Measurements from ENCODE around the gene ALG13. TPM values are rescaled to one million over a fixed set of nuclear protein-coding genes. Genes with fewer than 3 reads are reported as not detected.
A peak's percentile ranks its signal among the peaks of the same experiment; 100 is the strongest.

ALG13 gene
- total RNA-seq, 1 donor from 2014 or later = 31.0 TPM

DNA sequence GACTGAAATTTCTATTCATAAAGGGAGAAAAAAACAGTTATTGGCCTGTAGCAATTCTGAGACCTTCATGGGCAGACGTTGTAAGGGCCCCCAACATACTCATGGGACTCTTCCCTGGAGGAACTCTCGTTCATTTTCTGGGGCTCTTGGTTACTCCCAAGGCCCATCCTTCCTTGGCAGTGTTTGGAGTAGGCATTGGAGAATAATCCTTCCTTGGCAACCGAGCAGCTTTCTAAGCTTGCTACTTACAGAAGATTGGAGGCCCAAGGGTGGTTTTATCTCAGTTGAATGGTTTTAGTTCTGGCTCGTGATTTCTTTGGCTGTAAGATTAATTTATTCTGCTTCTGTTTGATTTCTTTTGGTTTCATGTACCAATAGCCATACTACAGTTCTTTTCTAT, 50.4 kb downstream of the ALG13 start:
- Mint-ChIP-seq H3K9me3 (ENCODE audit: unreplicated experiment) (no peaks in the 10 kb centered on the region), H3K27me3 (ENCODE audit: low read depth, unreplicated experiment) (no peaks in the 10 kb centered on the region), H3K36me3 (ENCODE audit: low read depth, unreplicated experiment) (peaks cover 8% of the 10 kb centered on the region), H3K4me3 (ENCODE audit: unreplicated experiment) (no peak overlapping the region), H3K4me1 (ENCODE audit: low read depth, unreplicated experiment) (peaks cover 3% of the 10 kb centered on the region), H3K27ac (ENCODE audit: unreplicated experiment) (no peak overlapping the region)
- DNase-seq (ENCODE audit: low read depth) (no peak), FAIRE-seq (no peak)
- Histone ChIP-seq H4K20me1 (ENCODE audit: insufficient read depth, low read length) (no peaks in the 10 kb centered on the region), H2AFZ (ENCODE audit: low read depth, low read length) (no peak overlapping the region), H3K4me2 (ENCODE audit: low read length) (no peak overlapping the region), H3K27ac (ENCODE audit: low read depth, low read length) (no peak overlapping the region), H3K27me3 (ENCODE audit: insufficient read depth, low read length) (no peaks in the 10 kb centered on the region), H3K4me3 (ENCODE audit: insufficient read depth, low read depth, low read length) (no peak overlapping the region), H3K79me2 (ENCODE audit: insufficient read depth, low read length) (no peaks in the 10 kb centered on the region), H3K9ac (ENCODE audit: low read length) (no peak overlapping the region), H3K4me1 (ENCODE audit: insufficient read depth, low read length) (no peaks in the 10 kb centered on the region), H3K36me3 (ENCODE audit: insufficient read depth, low read length) (peaks cover 5% of the 10 kb centered on the region), H3K9me3 (ENCODE audit: insufficient read depth, low read depth, low read length) (no peaks in the 10 kb centered on the region)
- no peak for TF ChIP-seq EZH2 (IDR thresholded peaks at IDR 0.05; ENCODE audit: insufficient read depth, low read length)
- TF ChIP-seq, protein P1, sequence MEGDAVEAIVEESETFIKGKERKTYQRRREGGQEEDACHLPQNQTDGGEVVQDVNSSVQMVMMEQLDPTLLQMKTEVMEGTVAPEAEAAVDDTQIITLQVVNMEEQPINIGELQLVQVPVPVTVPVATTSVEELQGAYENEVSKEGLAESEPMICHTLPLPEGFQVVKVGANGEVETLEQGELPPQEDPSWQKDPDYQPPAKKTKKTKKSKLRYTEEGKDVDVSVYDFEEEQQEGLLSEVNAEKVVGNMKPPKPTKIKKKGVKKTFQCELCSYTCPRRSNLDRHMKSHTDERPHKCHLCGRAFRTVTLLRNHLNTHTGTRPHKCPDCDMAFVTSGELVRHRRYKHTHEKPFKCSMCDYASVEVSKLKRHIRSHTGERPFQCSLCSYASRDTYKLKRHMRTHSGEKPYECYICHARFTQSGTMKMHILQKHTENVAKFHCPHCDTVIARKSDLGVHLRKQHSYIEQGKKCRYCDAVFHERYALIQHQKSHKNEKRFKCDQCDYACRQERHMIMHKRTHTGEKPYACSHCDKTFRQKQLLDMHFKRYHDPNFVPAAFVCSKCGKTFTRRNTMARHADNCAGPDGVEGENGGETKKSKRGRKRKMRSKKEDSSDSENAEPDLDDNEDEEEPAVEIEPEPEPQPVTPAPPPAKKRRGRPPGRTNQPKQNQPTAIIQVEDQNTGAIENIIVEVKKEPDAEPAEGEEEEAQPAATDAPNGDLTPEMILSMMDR (IDR thresholded peaks at IDR 0.05; ENCODE audit: insufficient read depth, low read depth, low read length) = no peak

DNA sequence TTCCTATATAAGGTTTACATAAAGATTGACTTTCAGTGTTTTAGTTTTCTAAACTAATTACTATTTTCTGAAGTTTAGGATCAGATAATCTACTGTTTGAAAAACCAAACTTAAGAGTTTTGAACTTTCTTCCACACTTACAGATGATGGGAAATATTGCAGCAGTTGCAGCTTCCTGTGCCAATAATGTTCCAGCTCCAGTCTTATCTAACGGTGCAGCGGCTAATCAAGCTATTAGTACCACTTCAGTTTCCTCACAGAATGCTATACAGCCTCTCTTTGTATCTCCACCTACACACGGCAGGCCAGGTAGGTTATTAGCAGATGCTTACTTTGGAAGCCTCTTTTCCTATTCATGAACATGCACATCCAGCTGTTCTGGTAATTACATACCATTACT, 55.6 kb downstream of the ALG13 start:
- no peak overlapping the region for H3K9ac ChIP-seq (ENCODE audit: low read length)
- peak; percentile 80 for FAIRE-seq
- no peak overlapping the region for H3K27ac Mint-ChIP-seq (ENCODE audit: unreplicated experiment)
- no peaks in the 10 kb centered on the region for H3K27me3 ChIP-seq (ENCODE audit: insufficient read depth, low read length)
- no peak overlapping the region for H2AFZ ChIP-seq (ENCODE audit: low read depth, low read length)
- H3K36me3 Mint-ChIP-seq (ENCODE audit: low read depth, unreplicated experiment) = peaks cover 7% of the 10 kb centered on the region
- H3K79me2 ChIP-seq (ENCODE audit: insufficient read depth, low read length) = no peaks in the 10 kb centered on the region
- peaks cover 6% of the 10 kb centered on the region for H3K36me3 ChIP-seq (ENCODE audit: insufficient read depth, low read length)
- no peak overlapping the region for H3K4me3 Mint-ChIP-seq (ENCODE audit: unreplicated experiment)
- H3K4me3 ChIP-seq (ENCODE audit: insufficient read depth, low read depth, low read length) = no peak overlapping the region
- TF ChIP-seq, protein P1 (IDR thresholded peaks at IDR 0.05; ENCODE audit: insufficient read depth, low read depth, low read length) = no peak
- no peak for TF ChIP-seq EZH2 (IDR thresholded peaks at IDR 0.05; ENCODE audit: insufficient read depth, low read length)
- no peak overlapping the region for H3K4me2 ChIP-seq (ENCODE audit: low read length)
- DNase-seq (ENCODE audit: low read depth) = no peak
- no peaks in the 10 kb centered on the region for H3K9me3 ChIP-seq (ENCODE audit: insufficient read depth, low read depth, low read length)
- no peaks in the 10 kb centered on the region for H3K9me3 Mint-ChIP-seq (ENCODE audit: unreplicated experiment)
- no peaks in the 10 kb centered on the region for H4K20me1 ChIP-seq (ENCODE audit: insufficient read depth, low read length)
- no peak overlapping the region for H3K27ac ChIP-seq (ENCODE audit: low read depth, low read length)
- no peaks in the 10 kb centered on the region for H3K4me1 ChIP-seq (ENCODE audit: insufficient read depth, low read length)
- no peaks in the 10 kb centered on the region for H3K27me3 Mint-ChIP-seq (ENCODE audit: low read depth, unreplicated experiment)
- H3K4me1 Mint-ChIP-seq (ENCODE audit: low read depth, unreplicated experiment) = no peaks in the 10 kb centered on the region

DNA sequence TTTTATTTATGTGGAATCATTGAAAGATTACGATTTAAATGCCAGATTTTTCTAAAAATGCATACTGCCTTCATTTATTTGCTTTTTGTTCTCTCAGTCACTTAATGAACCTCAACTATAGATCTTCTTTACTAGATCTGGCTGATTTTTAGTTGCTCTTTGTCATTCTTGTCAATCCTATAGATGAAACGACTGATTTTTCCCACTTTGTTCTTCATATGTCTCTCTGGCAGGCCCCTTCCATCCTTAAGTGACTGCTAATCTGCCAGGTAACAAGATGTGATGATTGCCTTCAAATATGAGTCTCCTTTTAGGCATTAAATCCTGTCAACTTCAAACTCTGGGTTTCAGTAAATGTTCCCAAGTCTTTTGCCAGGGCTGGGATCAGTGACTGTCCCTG, 61.0 kb downstream of the ALG13 start:
- no peak overlapping the region for H3K27ac ChIP-seq (ENCODE audit: low read depth, low read length)
- H4K20me1 ChIP-seq (ENCODE audit: insufficient read depth, low read length) = no peaks in the 10 kb centered on the region
- DNase-seq (ENCODE audit: low read depth) (no peak), FAIRE-seq (peak; percentile 80)
- H3K4me2 ChIP-seq (ENCODE audit: low read length) = no peak overlapping the region
- H3K4me1 Mint-ChIP-seq (ENCODE audit: low read depth, unreplicated experiment) = no peaks in the 10 kb centered on the region
- H3K4me3 Mint-ChIP-seq (ENCODE audit: unreplicated experiment) = no peak overlapping the region
- H3K9me3 Mint-ChIP-seq (ENCODE audit: unreplicated experiment) = no peaks in the 10 kb centered on the region
- H3K4me1 ChIP-seq (ENCODE audit: insufficient read depth, low read length) = no peaks in the 10 kb centered on the region
- no peaks in the 10 kb centered on the region for H3K27me3 Mint-ChIP-seq (ENCODE audit: low read depth, unreplicated experiment)
- H3K27ac Mint-ChIP-seq (ENCODE audit: unreplicated experiment) = no peak overlapping the region
- peaks cover 3% of the 10 kb centered on the region for H3K36me3 ChIP-seq (ENCODE audit: insufficient read depth, low read length)
- H3K9me3 ChIP-seq (ENCODE audit: insufficient read depth, low read depth, low read length) = no peaks in the 10 kb centered on the region
- H3K79me2 ChIP-seq (ENCODE audit: insufficient read depth, low read length) = no peaks in the 10 kb centered on the region
- H3K27me3 ChIP-seq (ENCODE audit: insufficient read depth, low read length) = no peaks in the 10 kb centered on the region
- H3K4me3 ChIP-seq (ENCODE audit: insufficient read depth, low read depth, low read length) = no peak overlapping the region
- no peak overlapping the region for H3K9ac ChIP-seq (ENCODE audit: low read length)
- H2AFZ ChIP-seq (ENCODE audit: low read depth, low read length) = no peak overlapping the region
- TF ChIP-seq, protein P1 (IDR thresholded peaks at IDR 0.05; ENCODE audit: insufficient read depth, low read depth, low read length) = no peak
- TF ChIP-seq EZH2 (IDR thresholded peaks at IDR 0.05; ENCODE audit: insufficient read depth, low read length) = no peak
- peaks cover 2% of the 10 kb centered on the region for H3K36me3 Mint-ChIP-seq (ENCODE audit: low read depth, unreplicated experiment)

Measured in astrocyte (in vitro differentiated cells and primary cell).